K562 (cell line): Measurements from ENCODE around the gene SLC29A4. TPM values are rescaled to one million over a fixed set of nuclear protein-coding genes. Genes with fewer than 3 reads are reported as not detected.

Source experiments
- ATAC-seq: fragments of 200-7000 bp; cut with Tn5 transposase; 3 replicates; pipeline ENCODE4 v1.9.1; 2020; ENCODE audit warnings: moderate library complexity
- BruUV-seq: library from RNA; stranded (reverse); fragments of 400-500 nt; replicated peaks from 2 replicates; lab custom pipeline; 2021; lab: Mats Ljungman, UMichigan
- CTCF ChIA-PET: fragments of 300-600 bp; formaldehyde crosslinking; extraction: SDS; loops from one replicate; lab custom pipeline; 2021; ENCODE audit warnings: low intra/inter-chr PET ratio; lab: Yijun Ruan, JAX
- POLR2A ChIA-PET: fragments of 300-600, 350-650 bp; sonication (Branson Sonifier 250); formaldehyde crosslinking; extraction: SDS; loops from one replicate; lab custom pipeline; 2021; ENCODE audit warnings: antibody characterized with exemption, inconsistent platforms; lab: Yijun Ruan, JAX
- DNase-seq, 4 experiments: peaks; one replicate each; pipeline versions ENCODE4 v3.0.0 to v3.0.0-alpha.2; 2011 to 2018; ENCODE audit warnings: low spot score in 3 of 4, mixed read lengths in 3 of 4; ENCODE audit errors: extremely low read depth in 1 of 4
- FAIRE-seq: peaks from 2 replicates; lab custom pipeline; 2011; peaks lifted over from hg19 to GRCh38; lab: Jason Lieb, UNC
- H2AFZ ChIP-seq: 2 replicates; pipeline ENCODE4 v1.6.0; 2011; ENCODE audit warnings: low read depth, low read length, control low read depth, inconsistent platforms
- H3K27ac ChIP-seq: fragments of 200-600 bp; 3 replicates; pipeline ENCODE4 v1.8.0; 2011; ENCODE audit warnings: low read depth, mild to moderate bottlenecking, control low read depth, inconsistent platforms, low read length, moderate library complexity, mixed read lengths; ENCODE audit errors: extremely low read depth
- H3K27me3 ChIP-seq, 2 experiments: fragments of 300-600 bp in 1 of 2; 2 replicates in 1 of 2; 3 replicates in 1 of 2; pipeline versions ENCODE4 v1.6.0 to v1.8.0; 2011; ENCODE audit warnings: inconsistent platforms in 2 of 2, low read length in 2 of 2, mild to moderate bottlenecking in 1 of 2, mixed read lengths in 1 of 2, moderate library complexity in 1 of 2; ENCODE audit not compliant: control insufficient read depth in 2 of 2, insufficient read depth in 2 of 2
- H3K36me3 ChIP-seq: fragments of 300-600 bp; 3 replicates; pipeline ENCODE4 v1.8.0; 2011; ENCODE audit warnings: mild to moderate bottlenecking, low read length, inconsistent platforms; ENCODE audit not compliant: control insufficient read depth, insufficient read depth
- H3K4me1 ChIP-seq, 2 experiments: fragments of 200-600 bp in 1 of 2; replicated peaks in 1 of 2; 2 replicates in 1 of 2; 3 replicates in 1 of 2; pipeline versions ENCODE4 v1.5.1 to v1.8.0; 2011; ENCODE audit warnings: inconsistent platforms in 2 of 2, low read length in 2 of 2, mild to moderate bottlenecking in 1 of 2, mixed read lengths in 1 of 2, moderate library complexity in 1 of 2; ENCODE audit not compliant: control insufficient read depth in 2 of 2, insufficient read depth in 2 of 2
- H3K4me2 ChIP-seq: 2 replicates; pipeline ENCODE4 v1.6.1; 2011; ENCODE audit warnings: low read length, control low read depth, inconsistent platforms, mixed read lengths; ENCODE audit not compliant: insufficient read depth
- H3K4me3 ChIP-seq: fragments of 200-600 bp; sonication (generic), shearing (Covaris generic); 2 replicates; pipeline ENCODE4 v1.5.1; 2016; ENCODE audit warnings: control low read depth, inconsistent platforms
- H3K79me2 ChIP-seq: fragments of 200-600 bp; 3 replicates; pipeline ENCODE4 v1.8.0; 2011; ENCODE audit warnings: low read length, inconsistent platforms; ENCODE audit not compliant: control insufficient read depth, insufficient read depth
- H3K9ac ChIP-seq, 2 experiments: 2 replicates each; pipeline versions ENCODE4 v1.6.0 to v1.6.1; 2011; ENCODE audit warnings: low read depth in 2 of 2, low read length in 2 of 2, control low read depth in 1 of 2, inconsistent platforms in 1 of 2, mild to moderate bottlenecking in 1 of 2, mixed read lengths in 1 of 2; ENCODE audit not compliant: insufficient read depth in 1 of 2
- H3K9me1 ChIP-seq: one replicate; pipeline ENCODE4 v1.6.0; 2011; ENCODE audit warnings: inconsistent platforms, mild to moderate bottlenecking, low read length, moderate library complexity; ENCODE audit not compliant: control insufficient read depth, insufficient read depth
- H3K9me3 ChIP-seq: replicated peaks from 2 replicates; pipeline ENCODE4 v1.5.1; 2011; ENCODE audit warnings: low read depth, low read length, inconsistent platforms; ENCODE audit not compliant: control insufficient read depth, insufficient read depth
- H4K20me1 ChIP-seq: replicated peaks from 2 replicates; pipeline ENCODE4 v1.6.1; 2011; ENCODE audit warnings: low read length, inconsistent platforms, mixed read lengths; ENCODE audit not compliant: control insufficient read depth, insufficient read depth
- BRD4 ChIP-seq: fragments of 200-600 bp; sonication (generic); IDR thresholded peaks from 2 replicates; pipeline ENCODE4 v1.6.1; 2017; ENCODE audit warnings: inconsistent platforms
- CHD1 ChIP-seq: fragments of 200-600 bp; sonication (generic); IDR thresholded peaks from one replicate; pipeline ENCODE4 v1.6.1; 2012; ENCODE audit warnings: mild to moderate bottlenecking, moderate library complexity, low read length, inconsistent platforms
- E2F8 ChIP-seq: fragments of 450-650 bp; IDR thresholded peaks from 2 replicates; pipeline ENCODE4 v1.7.1; 2018; ENCODE audit warnings: mild to moderate bottlenecking, low read depth; ENCODE audit not compliant: partially characterized antibody
- E4F1 ChIP-seq: fragments of 250-450 bp; sonication (Bioruptor Pico); IDR thresholded peaks from 2 replicates; pipeline ENCODE4 v1.5.0; 2021; ENCODE audit warnings: mild to moderate bottlenecking, borderline replicate concordance
- MAFF ChIP-seq: IDR thresholded peaks from 2 replicates; pipeline ENCODE4 v1.6.1; 2012; ENCODE audit warnings: low read length, improper control_type of control experiment
- NR2F6 ChIP-seq: fragments of 450-650 bp; formaldehyde crosslinking; IDR thresholded peaks from 2 replicates; pipeline ENCODE4 v1.4.0; 2020; ENCODE audit warnings: mild to moderate bottlenecking
- RBM25 ChIP-seq: fragments of 200-400 bp; formaldehyde crosslinking; IDR thresholded peaks from 2 replicates; pipeline ENCODE4 v1.6.1; 2018; ENCODE audit warnings: low read length, low read depth, moderate library complexity; ENCODE audit not compliant: severe bottlenecking
- SOX6 ChIP-seq: fragments of 450-650 bp; IDR thresholded peaks from 2 replicates; pipeline ENCODE4 v1.6.1; 2014; ENCODE audit warnings: mild to moderate bottlenecking
- TAF9B ChIP-seq: fragments of 450-650 bp; IDR thresholded peaks from 2 replicates; pipeline ENCODE4 v1.6.1; 2018; ENCODE audit warnings: mild to moderate bottlenecking; ENCODE audit not compliant: partially characterized antibody
- TFAP4 ChIP-seq: sonication (generic); formaldehyde crosslinking; IDR thresholded peaks from 2 replicates; pipeline ENCODE4 v1.8.0; 2022; ENCODE audit warnings: missing genetic modification reagents, mild to moderate bottlenecking, moderate library complexity, borderline replicate concordance
- YBX1 ChIP-seq: fragments of 450-650 bp; IDR thresholded peaks from 2 replicates; pipeline ENCODE4 v1.7.1; 2016; ENCODE audit warnings: mild to moderate bottlenecking
- ZC3H11A ChIP-seq: IDR thresholded peaks from 2 replicates; pipeline ENCODE4 v1.6.1; 2012; ENCODE audit warnings: low read depth, low read length, improper control_type of control experiment
- ZNF175 ChIP-seq: fragments of 200-800 bp; sonication (Bioruptor generic); IDR thresholded peaks from 2 replicates; pipeline ENCODE4 v1.6.1; 2016; ENCODE audit warnings: low read depth, mild to moderate bottlenecking, missing genetic modification characterization, missing compliant biosample characterization
- ZNF57 ChIP-seq: fragments of 450-650 bp; formaldehyde crosslinking; IDR thresholded peaks from 2 replicates; pipeline ENCODE4 v1.4.0; 2020; ENCODE audit warnings: mild to moderate bottlenecking, moderate library complexity
- ZNF77 ChIP-seq: fragments of 250-450 bp; sonication (Bioruptor Pico); IDR thresholded peaks from 2 replicates; pipeline ENCODE4 v1.5.0; 2020
- WGBS: fragments of 100-300 bp; shearing (Covaris generic); methylation state at CpG from one replicate; pipeline ENCODE4 v1.1.6; 2016; ENCODE audit warnings: low coverage, mixed read lengths; ENCODE audit not compliant: insufficient coverage; ENCODE audit errors: missing lambda C conversion rate; 5-methylcytosine and 5-hydroxymethylcytosine counted together
- in situ Hi-C: fragments of 300-500 bp; cut with MboI; formaldehyde crosslinking; loops from 4 replicates; pipeline ENCODE4 v1.15.0; 2018; ENCODE audit warnings: inconsistent platforms, mixed read lengths
- intact Hi-C: fragments of 100-400 bp; cut with micrococcal nuclease; formaldehyde crosslinking; loops from 2 replicates; pipeline ENCODE4 v1.14.2; 2022
- polyA plus RNA-seq, 8 experiments: library from polyadenylated mRNA; depleted of rRNA in 4 of 8; stranded (reverse) in 5 of 8; unstranded in 3 of 8; fragments of >200 nt; fragmentation: Nextera tagmentation in 2 of 8; fragmentation: Illumina TruSeq in 1 of 8; extraction: Ambion mirVana in 2 of 8; extraction: Trizol in 1 of 8; gene quantifications; 2 replicates each; pipeline versions ENCODE4 v1.2.1 to v1.2.3, GENCODE V29; 2011 to 2014; ENCODE audit warnings: inconsistent platforms in 1 of 8, missing spikeins in 1 of 8
- total RNA-seq, 7 experiments: library from RNA; depleted of rRNA in 6 of 7; stranded (reverse); fragments of >200 nt in 6 of 7; fragmentation: Illumina TruSeq in 2 of 7; extraction: Trizol in 2 of 7; gene quantifications; 2 replicates each; pipeline versions ENCODE4 v1.2.1 to v1.2.3, GENCODE V29; 2011 to 2021; ENCODE audit warnings: low replicate concordance in 1 of 7

The SLC29A4 gene
- total and polyA plus RNA-seq, 9 of the 15 experiments (the other 6 are each of a cell fraction or from before 2014, with no cell fraction given), result 0.01 to 1.2 (median 0.37) TPM

GRCh38 chr7:5351507-5352265 is 68.9 kb downstream of the SLC29A4 start (continued):
- TF ChIP-seq E2F8 (no peak), MAFF (no peak)

GRCh38 chr7:5352440-5353010 is 69.8 kb downstream of the SLC29A4 start:
- H3K27ac ChIP-seq, result no peak overlapping the region
- POLR2A ChIA-PET, result interaction anchor here (1.4 kb wide), 1 partner anchor 8 kb away, joined by 7 read pairs; no protein-coding TSS in a partner anchor
- in situ Hi-C loops (loop anchor here (10.0 kb wide), 1 partner anchor 322 kb away; no protein-coding TSS in a partner anchor), intact Hi-C loops (no loop called here)
- H2AFZ ChIP-seq, result no peak overlapping the region
- BruUV-seq, result no TSS peak
- no peaks in the 10 kb centered on the region for H3K27me3 ChIP-seq
- FAIRE-seq, result no peak
- TF ChIP-seq ZNF77 (no peak), TFAP4 (CRISPR knock-in tag) (no peak), NR2F6 (CRISPR knock-in tag) (no peak), ZNF175 (no peak), BRD4 (no peak), YBX1 (no peak), RBM25 (no peak), ZNF57 (no peak), CHD1 (no peak), TAF9B (no peak), E4F1 (CRISPR knock-in tag) (no peak), SOX6 (no peak), ZC3H11A (no peak)
- H3K36me3 ChIP-seq, result peaks cover 21% of the 10 kb centered on the region; the same call in 1 of the 3 replicates
- H3K9me3 ChIP-seq, result no peaks in the 10 kb centered on the region
- H3K4me2 ChIP-seq, result no peak overlapping the region
- H3K9me1 ChIP-seq, result no peaks in the 10 kb centered on the region
- H3K79me2 ChIP-seq, result no peaks in the 10 kb centered on the region
- 92% methylated on average over 17 of the region's 19 CpGs for WGBS
- ATAC-seq, result no peak
- H3K4me1 ChIP-seq, result peaks cover 0 to 17% of the 10 kb centered on the region in 2 experiments; a peak in 2 of 5 replicates
- CTCF ChIA-PET, result no interaction called here
- H3K4me3 ChIP-seq, result no peak overlapping the region
- H4K20me1 ChIP-seq, result 0 out of 2 replicates have a peak, but pooled peaks cover 7% of the 10 kb centered on the region
- no peak for DNase-seq
- peak overlapping the region in 1 of 2 experiments; percentile 61; a peak in 1 of 4 replicates for H3K9ac ChIP-seq
